GM21515 (cell line): ENCODE results near the gene TMEM175.

Source experiments
- ATAC-seq: cut with Tn5 transposase; IDR thresholded peaks from one replicate; pipeline ENCODE4 v1.9.1; 2021; ENCODE audit not compliant: unreplicated experiment

TMEM175 gene

DNA sequence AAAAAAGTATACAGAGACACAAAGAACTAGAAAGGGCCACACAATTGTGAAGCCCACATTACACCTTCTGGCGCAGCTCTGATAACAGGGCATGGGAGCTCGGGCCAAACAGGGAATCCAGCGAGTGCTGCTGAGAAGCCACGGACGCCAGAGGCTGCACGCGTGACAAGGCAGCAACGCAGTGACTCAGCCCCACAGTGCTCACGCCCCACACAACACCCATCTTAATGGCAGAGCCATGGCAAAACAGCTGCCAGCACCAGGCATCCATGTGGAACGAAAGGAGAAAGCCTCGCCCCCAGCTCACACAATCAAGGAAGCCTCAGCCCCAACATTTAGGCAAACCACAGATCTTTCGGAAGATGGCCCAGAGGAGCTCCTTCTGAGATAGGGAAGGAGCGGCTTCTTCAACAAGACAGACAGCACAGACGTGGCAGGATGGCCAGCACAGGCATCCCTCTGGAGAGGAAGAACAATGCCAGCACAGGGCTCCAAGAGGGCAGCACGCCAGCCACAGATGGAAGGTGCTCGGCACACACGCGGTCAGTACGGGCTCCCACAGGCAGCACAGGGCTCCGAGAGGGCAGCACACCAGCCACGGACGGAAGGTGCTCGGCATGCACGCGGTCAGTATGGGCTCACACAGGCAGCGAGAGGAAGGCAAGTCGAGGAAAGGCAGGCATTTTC, 33.2 kb upstream of the TMEM175 start:
- ATAC-seq: no peak

GRCh38 chr4:899556-899906, 32.7 kb upstream of the TMEM175 start:
- no peak for ATAC-seq

- ATAC-seq: no peak
Observed at GRCh38 chr4:900073-900472, 32.2 kb upstream of the TMEM175 start.

DNA sequence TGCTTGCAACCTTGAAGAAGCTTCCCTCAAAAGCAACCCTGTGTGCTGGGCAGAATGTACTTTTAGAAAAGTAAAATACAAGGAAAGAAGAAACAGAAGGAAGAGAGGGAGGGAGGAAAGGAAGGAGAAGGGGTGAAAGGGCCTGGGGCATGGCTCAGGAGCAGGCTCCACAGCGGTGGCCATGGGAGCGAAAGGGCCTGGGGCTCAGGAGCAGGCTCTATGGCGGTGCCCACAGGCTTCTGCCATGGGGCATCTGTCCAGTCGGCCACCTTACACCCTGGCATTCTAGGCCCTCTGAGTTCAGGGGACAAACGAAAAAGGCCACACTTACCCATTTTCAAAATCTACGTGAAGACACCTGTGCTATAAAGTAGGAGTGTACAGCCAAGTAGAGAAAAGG, 31.5 kb upstream of the TMEM175 start:
- no peak for ATAC-seq

- ATAC-seq: no peak
Observed at GRCh38 chr4:901192-901910, 30.9 kb upstream of the TMEM175 start.

- ATAC-seq: no peak
Observed at GRCh38 chr4:903066-904046, 28.9 kb upstream of the TMEM175 start.

DNA sequence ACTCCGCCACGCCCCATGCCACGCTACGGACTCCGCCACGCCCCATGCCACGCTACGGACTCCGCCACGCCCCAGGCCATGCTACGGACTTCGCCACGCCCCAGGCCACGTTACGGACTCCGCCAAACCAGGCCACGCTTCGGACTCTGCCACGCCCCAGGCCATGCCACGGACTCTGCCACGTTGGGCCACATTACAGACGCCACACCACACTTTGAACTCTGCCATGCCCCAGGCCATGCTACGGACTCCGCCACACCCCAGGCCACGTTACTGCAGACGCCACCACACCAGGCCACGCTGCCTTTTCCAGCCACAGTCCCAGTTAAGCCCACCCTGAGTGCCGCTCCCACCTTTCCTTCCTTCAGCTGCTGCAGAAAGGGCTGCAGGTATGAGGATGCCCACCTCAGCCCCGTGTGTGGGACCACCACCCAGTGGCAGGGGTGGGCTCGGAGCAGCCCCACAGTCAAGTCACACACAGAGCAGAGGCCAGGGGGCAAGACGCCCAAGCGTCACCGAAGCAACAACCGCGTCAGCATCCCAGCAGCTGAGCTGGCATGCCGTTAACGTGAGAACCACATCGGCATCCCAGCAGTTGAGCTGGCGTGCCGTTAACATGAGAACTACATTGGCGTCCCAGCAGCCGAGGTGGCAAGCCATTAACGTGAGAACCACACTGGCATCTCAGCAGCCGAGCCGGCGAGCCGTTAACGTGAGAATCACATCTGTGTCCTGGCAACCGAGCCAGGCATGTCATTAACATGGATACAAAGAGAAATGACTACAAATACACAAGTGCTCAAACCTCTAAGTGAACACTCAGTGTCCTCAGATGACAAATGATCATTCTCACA, 26.5 kb upstream of the TMEM175 start:
- ATAC-seq: no peak

DNA sequence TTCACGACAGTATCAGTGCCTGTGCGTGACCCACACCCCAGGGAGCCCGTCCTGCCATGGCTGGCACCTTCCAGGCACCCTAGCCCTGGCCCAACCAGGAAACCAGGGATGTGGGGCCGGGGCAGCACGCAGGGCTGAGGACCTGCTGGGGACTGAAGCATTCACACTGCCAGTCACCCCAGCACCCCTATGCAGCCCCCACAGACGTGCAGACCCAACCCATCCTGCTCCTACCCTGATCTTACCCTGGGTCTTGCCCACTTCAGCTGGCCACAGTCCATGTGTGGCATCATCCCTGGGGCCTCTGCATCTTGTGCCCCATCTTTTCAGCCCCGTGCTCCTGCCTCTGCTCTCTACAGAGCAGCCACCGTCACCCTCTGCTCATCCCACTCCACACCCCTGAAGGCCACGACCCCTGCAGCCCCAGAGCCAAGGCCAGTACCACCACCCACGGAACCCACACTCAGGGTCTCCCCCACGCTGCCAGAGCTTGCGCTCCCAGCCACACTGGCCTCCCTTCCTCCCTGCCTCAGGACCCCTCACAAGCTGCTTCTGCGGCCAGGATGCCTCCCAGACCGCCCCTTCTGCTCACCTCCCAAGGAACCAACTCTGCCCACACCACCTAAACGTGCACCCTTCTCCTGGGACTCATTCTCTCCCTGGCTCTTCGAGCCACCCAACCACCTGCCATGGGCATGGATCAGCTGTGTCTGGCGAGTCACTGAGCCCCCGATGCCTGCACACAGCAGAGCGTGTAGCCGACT, 25.7 kb upstream of the TMEM175 start:
- no peak for ATAC-seq

DNA sequence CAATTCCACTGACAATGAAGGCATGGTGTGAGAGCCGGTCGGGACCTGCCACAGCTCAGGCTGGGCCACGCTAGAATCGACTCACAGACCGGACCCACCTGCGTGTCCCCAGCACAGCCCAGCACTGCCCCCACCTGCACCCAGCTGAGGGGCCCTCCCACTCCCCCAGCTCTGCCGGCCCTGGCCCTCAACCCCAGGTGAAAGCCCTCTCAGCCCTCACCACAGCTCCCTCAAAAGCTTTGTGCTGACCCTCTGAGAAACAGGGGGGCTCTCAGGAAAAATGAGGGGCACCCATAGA, 25.2 kb upstream of the TMEM175 start:
- no peak for ATAC-seq

- ATAC-seq: no peak
Observed at GRCh38 chr4:907691-908425, 24.4 kb upstream of the TMEM175 start.

GRCh38 chr4:909131-909571, 23.1 kb upstream of the TMEM175 start:
- no peak for ATAC-seq

- no peak for ATAC-seq
Observed at GRCh38 chr4:909821-910220, 22.4 kb upstream of the TMEM175 start.

GRCh38 chr4:910366-911091, 21.7 kb upstream of the TMEM175 start:
- no peak for ATAC-seq

GRCh38 chr4:911221-911751, 21.0 kb upstream of the TMEM175 start:
- ATAC-seq: no peak

DNA sequence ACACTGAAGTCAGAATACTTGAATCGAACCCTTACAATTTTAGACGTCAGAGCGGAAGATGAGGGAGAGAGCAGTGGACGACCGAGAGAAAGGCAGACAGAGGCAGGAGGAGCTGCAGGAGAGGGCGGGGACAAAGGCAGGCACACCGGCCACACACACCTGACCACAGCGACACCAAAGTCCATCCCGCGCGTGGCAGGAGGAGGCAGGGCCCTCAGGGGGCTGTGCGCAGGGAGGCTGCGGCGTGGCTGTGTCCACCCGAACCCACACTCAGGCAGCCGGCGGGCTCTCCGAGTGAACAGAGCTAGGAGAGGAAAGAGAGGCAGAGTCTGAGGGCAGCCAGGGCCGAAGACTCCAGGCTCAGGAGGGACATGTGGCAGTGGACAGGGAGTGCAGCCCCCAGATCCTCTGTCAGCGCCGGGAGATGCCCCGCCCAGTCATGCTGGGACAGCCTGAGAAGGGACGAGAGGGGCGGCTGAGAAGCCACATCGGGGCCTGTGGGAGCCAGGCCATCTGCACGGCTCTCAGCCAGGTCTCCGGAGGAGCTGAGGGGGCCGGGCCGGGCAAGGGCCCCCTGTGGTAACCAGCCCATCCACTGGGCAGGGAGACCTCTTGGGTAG, 20.3 kb upstream of the TMEM175 start:
- ATAC-seq: no peak

- no peak for ATAC-seq
Observed at GRCh38 chr4:912548-913279, 19.5 kb upstream of the TMEM175 start.

GRCh38 chr4:913280-913618, 19.0 kb upstream of the TMEM175 start:
- ATAC-seq: no peak

DNA sequence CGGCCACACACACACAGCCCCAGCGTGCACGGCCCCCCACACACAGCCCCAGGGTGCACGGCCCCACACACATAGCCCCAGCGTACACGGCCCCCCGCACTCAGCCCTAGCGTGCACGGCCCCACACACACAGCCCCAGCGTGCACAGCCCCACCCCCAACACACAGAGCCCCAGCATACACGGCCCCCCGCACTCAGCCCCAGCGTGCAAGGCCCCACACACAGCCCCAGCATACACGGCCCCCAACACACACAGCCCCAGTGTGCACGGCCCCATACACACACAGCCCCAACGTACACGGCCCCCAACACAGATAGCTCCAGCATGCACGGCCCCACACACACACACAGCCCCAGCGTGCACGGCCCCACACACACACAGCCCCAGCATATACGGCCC, 17.7 kb upstream of the TMEM175 start:
- ATAC-seq: no peak
